HL-60 (cell line): ENCODE results near the gene RTN3.
A peak's percentile ranks its signal among the peaks of the same experiment; 100 is the strongest.

Experiments used
- DNase-seq, 2 experiments: peaks; one replicate each; pipeline ENCODE4 v3.0.0-alpha.2; 2010 to 2020; ENCODE audit warnings: low read depth in 1 of 2, low spot score in 1 of 2
- H3K27ac ChIP-seq: fragments of 250-450 bp; sonication (Bioruptor Pico); replicated peaks from 2 replicates; pipeline ENCODE4 v1.5.1; 2020; ENCODE audit warnings: mild to moderate bottlenecking, moderate library complexity
- H3K27me3 ChIP-seq: fragments of 250-450 bp; sonication (Bioruptor Pico); 2 replicates; pipeline ENCODE4 v1.5.1; 2021; ENCODE audit warnings: mild to moderate bottlenecking, moderate library complexity; ENCODE audit not compliant: insufficient read depth, poor library complexity, severe bottlenecking
- H3K4me3 ChIP-seq: replicated peaks from 2 replicates; pipeline ENCODE4 v1.5.1; 2011; ENCODE audit warnings: mild to moderate bottlenecking, control low read depth, low read length; ENCODE audit not compliant: insufficient read depth
- CTCF ChIP-seq: IDR thresholded peaks from one replicate; pipeline ENCODE4 v1.5.1; 2011; ENCODE audit warnings: low read length, control low read depth, inconsistent platforms; ENCODE audit not compliant: insufficient read depth
- GABPA ChIP-seq: IDR thresholded peaks from 2 replicates; pipeline ENCODE4 v1.6.1; 2012; ENCODE audit warnings: low read depth
- POLR2AphosphoS5 ChIP-seq: IDR thresholded peaks from 2 replicates; pipeline ENCODE4 v1.6.1; 2012; ENCODE audit warnings: low read depth
- REST ChIP-seq: IDR thresholded peaks from 2 replicates; pipeline ENCODE4 v1.6.1; 2012; ENCODE audit warnings: low read depth; ENCODE audit not compliant: insufficient replicate concordance
- SPI1 ChIP-seq: IDR thresholded peaks from 2 replicates; pipeline ENCODE4 v1.6.1; 2012; ENCODE audit warnings: low read depth, mild to moderate bottlenecking, borderline replicate concordance

Gene RTN3

GRCh38 chr11:63768237-63769041 is 87.1 kb downstream of the RTN3 start, which contains the start of gene ZFTA:
ZFTA (minus strand) TSS chr11:63768775; CDS start chr11:63768622, 153 bp downstream.
- TF ChIP-seq CTCF: no peak
- TF ChIP-seq REST: no peak
- no peak for TF ChIP-seq SPI1
- no peak for TF ChIP-seq POLR2AphosphoS5
- TF ChIP-seq GABPA: no peak

GRCh38 chr11:63769042-63769713 is 87.9 kb downstream of the RTN3 start:
- Histone ChIP-seq H3K27me3 (peaks cover 29% of the 10 kb centered on the region), H3K27ac (no peak overlapping the region), H3K4me3 (peak overlapping the region; percentile 75)
- no peak for DNase-seq
- no peak for TF ChIP-seq REST
- no peak for TF ChIP-seq SPI1
- no peak for TF ChIP-seq POLR2AphosphoS5
- TF ChIP-seq GABPA: no peak
- TF ChIP-seq CTCF: no peak

More at GRCh38 chr11:63768237-63769041, 87.1 kb downstream of the RTN3 start, which contains the start of gene ZFTA:
- peaks cover 29% of the 10 kb centered on the region for H3K27me3 ChIP-seq
- H3K4me3 ChIP-seq: peak within 1 kb of the TSS; percentile 75
- no peak within 1 kb of the TSS for H3K27ac ChIP-seq
- peak in 1 of 2 experiments; percentile 27 for DNase-seq

GRCh38 chr11:63769714-63770455 is 88.6 kb downstream of the RTN3 start:
- Histone ChIP-seq H3K4me3 (no peak overlapping the region), H3K27me3 (peaks cover 29% of the 10 kb centered on the region), H3K27ac (no peak overlapping the region)
- no peak for DNase-seq
- TF ChIP-seq CTCF: no peak
- no peak for TF ChIP-seq SPI1
- no peak for TF ChIP-seq GABPA
- no peak for TF ChIP-seq REST
- TF ChIP-seq POLR2AphosphoS5: no peak
